Endometrium (tissue), 2 donors: ENCODE results near the gene CIAO3.

Source experiments
- FAIRE-seq: peaks from 2 replicates; lab custom pipeline; 2012; peaks lifted over from hg19 to GRCh38; lab: Jason Lieb, UNC
- donor health status: control.
- donor health status: control.

The CIAO3 gene

GRCh38 chr16:734981-735881 is 5.6 kb downstream of the CIAO3 start:
- no peak for FAIRE-seq

- FAIRE-seq = no peak
Observed at GRCh38 chr16:734208-734980, 6.4 kb downstream of the CIAO3 start.

GRCh38 chr16:733382-734207 is 7.2 kb downstream of the CIAO3 start:
- no peak for FAIRE-seq

DNA sequence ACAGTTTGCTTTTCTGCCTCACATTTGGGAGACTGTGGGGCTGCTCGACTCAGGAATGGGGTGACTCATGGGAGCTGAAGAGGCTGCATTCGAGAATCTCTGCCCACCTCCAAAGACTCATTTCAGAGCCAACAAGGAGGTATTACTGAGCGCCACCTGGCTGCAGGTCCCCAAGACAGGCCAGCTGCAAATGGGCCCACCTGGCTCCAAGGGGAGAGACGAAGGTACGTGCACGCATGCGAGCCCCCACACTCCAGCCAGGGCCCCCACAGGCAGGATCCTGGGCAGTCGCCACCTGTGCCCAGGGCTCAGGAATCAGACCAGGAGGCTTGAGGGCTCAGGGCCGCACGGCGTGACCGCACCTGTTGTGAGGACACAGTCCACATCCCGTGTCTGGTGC is 7.9 kb downstream of the CIAO3 start:
- FAIRE-seq = no peak

DNA sequence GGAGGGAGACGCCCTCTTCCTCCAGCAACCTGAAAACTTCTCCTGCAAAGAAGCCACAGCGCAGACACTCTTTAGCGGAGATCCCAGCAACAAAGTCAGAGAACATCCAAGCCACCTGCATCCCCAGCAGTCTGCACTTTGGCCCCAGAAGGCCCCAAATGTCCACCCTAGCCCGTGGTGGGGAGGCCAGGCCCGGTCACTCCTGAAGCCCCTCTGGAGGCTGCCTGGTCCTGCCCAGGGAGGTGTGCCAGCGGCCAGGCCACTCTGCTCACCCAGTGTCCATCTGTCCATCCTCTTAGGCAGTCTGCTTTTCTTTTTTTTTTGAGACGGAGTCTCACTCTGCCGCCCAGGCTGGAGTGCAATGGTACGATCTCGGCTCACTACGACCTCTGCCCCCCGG is 8.5 kb downstream of the CIAO3 start:
- no peak for FAIRE-seq

DNA sequence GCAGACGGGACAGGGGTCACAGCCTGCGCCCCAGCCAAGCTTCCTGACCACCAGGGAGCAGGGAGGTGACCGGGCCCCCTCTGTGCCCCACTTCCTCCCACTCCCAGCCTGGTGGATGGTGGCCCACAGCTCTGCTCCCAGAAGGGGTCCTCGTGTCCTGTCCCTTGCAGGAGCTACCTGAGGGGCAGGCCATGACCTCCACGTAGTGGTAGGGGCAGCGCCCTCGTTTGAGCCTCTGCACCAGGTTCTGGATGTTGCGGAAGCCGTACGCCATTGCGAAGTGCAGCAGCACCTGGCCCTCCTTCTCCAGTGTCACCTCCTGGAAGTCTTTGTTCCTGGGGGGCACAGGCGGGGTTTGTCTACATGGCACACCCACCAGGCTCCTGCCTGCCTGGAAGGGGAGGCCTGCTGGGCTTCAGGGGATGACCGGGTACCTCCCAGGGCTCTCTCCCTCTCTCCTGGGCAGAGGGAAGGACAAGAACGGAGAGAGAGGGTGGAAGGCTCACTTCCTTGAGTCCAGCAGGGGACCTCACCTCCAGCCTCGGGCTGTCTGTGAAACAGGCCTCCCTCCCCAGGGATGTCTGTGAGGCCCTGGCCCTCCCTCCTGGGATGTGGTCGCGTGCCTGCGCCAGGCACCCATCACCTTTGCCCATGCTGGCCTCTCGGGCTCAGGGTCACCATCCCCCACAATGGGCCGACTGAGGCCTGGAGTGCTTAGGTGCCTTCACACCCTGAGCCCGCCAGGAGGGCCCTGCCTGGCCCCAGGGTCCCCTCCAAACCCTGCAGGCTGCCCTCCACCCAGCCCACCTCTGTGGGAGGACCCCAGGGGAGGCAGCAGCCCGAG is 9.9 kb downstream of the CIAO3 start:
- no peak for FAIRE-seq

GRCh38 chr16:729768-730665 is 10.8 kb downstream of the CIAO3 start:
- FAIRE-seq = no peak

DNA sequence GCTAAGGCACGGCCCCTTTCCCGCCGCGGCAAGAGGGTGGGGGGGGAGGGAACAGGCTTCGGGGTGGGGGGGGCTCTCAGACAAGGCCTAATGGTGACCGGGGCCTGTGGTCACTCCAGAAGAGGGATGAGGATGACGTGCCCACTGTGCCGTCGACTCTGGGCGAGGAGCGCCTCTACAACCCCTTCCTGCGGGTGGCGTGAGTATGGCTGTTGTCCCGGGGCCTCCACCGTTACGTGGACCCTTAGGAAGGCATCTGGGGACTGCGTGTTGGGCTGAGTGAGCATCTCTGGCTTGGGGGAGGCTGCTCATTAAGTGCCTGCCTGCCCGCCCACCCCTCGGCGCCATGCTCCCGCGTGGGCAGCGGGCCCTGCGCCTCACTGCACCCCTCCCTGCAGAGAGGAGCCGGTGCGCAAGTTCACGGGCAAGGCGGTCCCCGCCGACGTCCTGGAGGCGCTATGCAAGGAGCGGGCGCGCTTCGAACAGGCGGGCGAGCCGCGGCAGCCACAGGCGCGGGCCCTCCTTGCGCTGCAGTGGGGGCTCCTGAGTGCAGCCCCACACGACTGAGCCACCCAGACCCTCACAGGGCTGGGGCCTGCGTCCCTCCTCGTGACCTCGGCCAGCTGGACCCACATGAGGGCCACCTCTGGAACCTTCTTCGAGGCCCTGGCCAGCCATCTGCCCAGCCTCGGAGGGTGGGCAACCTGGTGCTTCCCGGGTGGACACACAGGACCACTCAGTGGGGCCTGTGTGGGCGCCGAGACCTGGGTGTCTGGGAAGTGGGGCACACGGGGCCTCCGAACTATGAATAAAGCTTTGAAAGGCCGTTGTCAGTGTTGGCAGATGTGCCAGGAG is 11.7 kb downstream of the CIAO3 start:
- no peak for FAIRE-seq

- FAIRE-seq = no peak
Observed at GRCh38 chr16:728131-728889, 12.5 kb downstream of the CIAO3 start.

- no peak for FAIRE-seq
Observed at GRCh38 chr16:727291-727977, 13.4 kb downstream of the CIAO3 start.

GRCh38 chr16:726438-727290 is 14.1 kb downstream of the CIAO3 start, which contains the start of the genes CCDC78 and HAGHL:
Gene CCDC78, minus strand, starts transcription at chr16:726443. Its CDS starts 76 bp downstream, at chr16:726367.
Gene HAGHL, plus strand, starts transcription at chr16:727106. Its CDS starts 404 bp downstream, at chr16:727510.
- FAIRE-seq = no peak

DNA sequence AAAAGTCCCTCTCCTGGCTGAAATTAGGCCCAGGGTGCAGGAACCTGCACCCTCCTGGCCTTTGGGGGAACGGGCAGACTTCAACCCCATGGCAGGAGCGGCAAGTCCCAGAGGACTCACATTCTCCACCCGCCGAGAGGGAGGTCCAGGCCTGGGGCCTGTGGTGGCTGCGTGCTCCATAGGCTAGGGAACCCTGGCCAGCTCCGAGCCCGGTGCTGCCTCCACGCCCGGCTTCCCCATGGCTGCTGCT is 14.7 kb downstream of the CIAO3 start:
- FAIRE-seq = no peak

DNA sequence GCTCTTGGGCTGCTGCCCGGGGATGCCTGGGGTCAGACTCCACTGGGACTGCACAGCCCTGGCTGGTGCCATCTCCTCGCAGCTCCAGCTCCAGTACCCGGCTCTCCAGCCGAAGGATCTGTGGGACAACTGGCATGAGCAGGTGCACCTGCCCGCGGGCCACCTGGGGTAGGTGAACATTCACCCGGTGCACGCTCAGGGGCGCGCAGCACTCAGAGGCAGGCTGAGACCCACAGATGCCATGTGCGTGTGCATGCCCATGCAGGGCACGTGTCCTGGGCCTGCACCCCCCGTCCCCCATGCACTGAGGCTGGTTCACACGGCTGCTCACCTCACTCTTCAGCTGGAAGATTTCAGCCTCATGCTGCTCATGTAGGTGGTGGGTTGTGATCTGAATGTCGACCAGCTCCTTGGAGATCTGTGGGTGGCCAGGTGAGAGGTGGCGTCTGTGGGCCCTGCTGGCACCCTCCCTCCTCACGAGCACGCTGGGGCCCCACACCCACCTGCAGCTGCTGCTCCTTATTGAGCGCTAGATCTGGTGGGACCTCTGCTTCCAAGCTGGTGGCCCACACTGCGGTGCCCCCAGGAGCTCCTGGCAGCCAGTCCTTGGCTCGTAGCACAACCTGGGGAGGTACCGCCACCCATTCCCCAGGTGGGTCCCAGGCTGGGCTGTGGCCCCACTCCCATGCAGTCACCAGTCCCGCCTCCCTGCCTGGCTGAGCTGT is 15.2 kb downstream of the CIAO3 start:
- FAIRE-seq = no peak

DNA sequence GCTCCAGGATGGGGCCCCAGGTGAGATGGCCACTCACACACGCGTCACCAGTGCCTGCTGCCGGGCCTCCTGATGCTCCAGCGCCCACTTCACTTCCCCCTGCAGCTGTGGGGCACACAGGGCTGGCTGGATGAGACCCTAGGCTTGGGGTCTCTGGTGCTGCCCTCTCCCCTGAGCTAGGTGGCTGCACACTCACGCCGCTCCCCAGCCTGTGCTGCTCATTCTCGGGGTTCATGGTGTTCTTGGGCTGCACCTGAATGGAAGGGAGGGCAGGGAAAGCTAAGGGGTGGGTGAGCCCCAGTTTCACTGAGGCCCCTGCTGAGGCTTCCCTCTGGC is 15.8 kb downstream of the CIAO3 start:
- FAIRE-seq = no peak

DNA sequence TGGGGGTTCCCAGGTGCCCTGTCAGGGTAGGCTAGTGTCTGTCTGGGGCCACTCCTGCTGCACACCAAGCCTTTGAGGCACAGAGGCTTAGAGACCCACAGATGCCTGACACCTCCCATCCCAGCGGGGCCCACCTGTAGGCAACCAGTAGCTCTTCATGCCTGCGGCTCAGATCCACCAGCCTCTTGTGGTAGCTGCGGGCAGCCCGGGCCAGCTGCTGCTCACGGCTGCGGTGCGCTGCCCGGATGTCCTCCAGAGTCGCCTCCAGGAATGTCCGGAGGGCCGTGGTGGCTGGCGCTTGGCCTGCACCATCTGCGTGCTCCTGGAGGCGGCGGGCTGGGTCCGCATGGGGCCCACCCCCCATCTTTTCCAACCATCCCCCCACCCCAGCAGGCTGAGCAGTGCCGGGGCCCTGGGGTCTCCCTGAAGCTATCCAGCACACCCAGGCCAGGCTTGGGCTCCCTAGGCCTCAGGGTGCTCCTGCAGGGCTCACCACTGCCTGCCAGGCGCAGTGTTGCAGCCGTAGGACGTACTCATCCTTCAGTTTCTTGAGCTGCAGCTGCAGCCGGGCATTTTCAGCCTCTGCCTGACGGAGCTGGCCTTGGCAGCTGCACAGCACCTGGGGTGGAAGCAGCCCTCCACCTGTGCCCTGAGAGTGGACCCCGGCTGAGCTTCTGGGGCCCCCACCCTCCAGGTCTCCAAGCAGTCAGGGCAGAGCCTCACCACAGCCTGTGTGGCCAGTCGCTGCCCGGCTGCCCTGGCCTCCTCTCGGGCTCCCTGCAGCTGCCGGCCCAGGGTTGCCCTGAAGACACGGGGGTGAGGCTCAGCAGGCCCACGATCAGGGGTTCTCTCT is 16.4 kb downstream of the CIAO3 start:
- FAIRE-seq = no peak

- no peak for FAIRE-seq
Observed at GRCh38 chr16:723695-724094, 17.1 kb downstream of the CIAO3 start.
